Kidney (tissue), 14 donors: ENCODE results near the gene NUP210. TPM values are rescaled to one million over a fixed set of nuclear protein-coding genes. Genes with fewer than 3 reads are reported as not detected.

ENCODE experiments used
- DNase-seq, 5 donors: peaks; one replicate each; pipeline ENCODE4 v3.0.0-alpha.2; 2013 to 2020
- FAIRE-seq: peaks from 2 replicates; lab custom pipeline; 2012; peaks lifted over from hg19 to GRCh38; lab: Jason Lieb, UNC
- H3K27ac ChIP-seq, 2 donors: one replicate each; pipeline ENCODE4 v1.7.0; 2013; ENCODE audit warnings: low read depth in 2 of 2, low read length in 2 of 2, inconsistent platforms in 1 of 2
- H3K27me3 ChIP-seq: one replicate; pipeline ENCODE4 v1.7.1; 2013; ENCODE audit warnings: low read length, inconsistent platforms; ENCODE audit not compliant: control insufficient read depth, insufficient read depth
- H3K36me3 ChIP-seq, 3 donors: one replicate each; pipeline versions ENCODE4 v1.7.0 to v1.7.1; 2013; ENCODE audit warnings: low read length in 3 of 3, control low read depth in 1 of 3, inconsistent platforms in 1 of 3; ENCODE audit not compliant: insufficient read depth in 3 of 3, control insufficient read depth in 2 of 3
- H3K4me1 ChIP-seq, 3 donors: one replicate each; pipeline versions ENCODE4 v1.7.0 to v1.7.1; 2013; ENCODE audit warnings: low read length in 3 of 3, inconsistent platforms in 1 of 3, low read depth in 1 of 3; ENCODE audit not compliant: control insufficient read depth in 2 of 3, insufficient read depth in 2 of 3
- H3K4me3 ChIP-seq, 3 donors: one replicate each; pipeline versions ENCODE4 v1.7.0 to v1.8.1; 2013; ENCODE audit warnings: low read length in 3 of 3, control low read depth in 1 of 3, inconsistent platforms in 1 of 3
- H3K9ac ChIP-seq, 3 donors: one replicate each; pipeline versions ENCODE4 v1.7.0 to v1.7.1; 2013; ENCODE audit warnings: low read length in 3 of 3, control low read depth in 1 of 3, inconsistent platforms in 1 of 3
- H3K9me3 ChIP-seq, 3 donors: one replicate each; pipeline versions ENCODE4 v1.7.0 to v1.7.1; 2013; ENCODE audit warnings: low read length in 3 of 3, control low read depth in 1 of 3, inconsistent platforms in 1 of 3; ENCODE audit not compliant: control insufficient read depth in 2 of 3, insufficient read depth in 1 of 3
- CTCF ChIP-seq: IDR thresholded peaks from 3 replicates; pipeline ENCODE4 v1.5.1; 2012; ENCODE audit warnings: mild to moderate bottlenecking, moderate library complexity, borderline replicate concordance; ENCODE audit not compliant: insufficient read depth; ENCODE audit errors: extremely low read depth
- intact Hi-C: fragments of 100-400 bp; cut with DNase I; formaldehyde crosslinking; loops from one replicate; pipeline ENCODE4 v1.11.1; 2022
- polyA plus RNA-seq: library from polyadenylated mRNA; stranded (reverse); fragments of 350-450 nt; fragmentation: Illumina TruSeq; extraction: RNeasy Lipid Tissue Mini Kit (QIAGEN cat#74804); gene quantifications from one replicate; pipeline ENCODE4 v1.2.3, GENCODE V29; 2014; ENCODE audit warnings: low read depth, low replicate concordance; ENCODE audit not compliant: insufficient read depth
- total RNA-seq: library from RNA; stranded (reverse); fragmentation: NEBNext Ultra II Directional; extraction: Animal tissue kit (Norgen Biotek cat#: 25700); gene quantifications from one replicate; pipeline ENCODE4 v1.2.1, GENCODE V29; 2021
- donor health status: control.
- donor health status: control.
- donor health status: control.
- donor health status: control.
- donor health status: control.
- donor health status: DM: yes; HTN: yes; CAD: no.
- donor health status: Normal renal cell carcinoma (clear cell type).

The NUP210 gene
- total and polyA plus RNA-seq, 2 donors from 2014 or later, result 5.6 to 22.9 TPM

- intact Hi-C loops, result no loop called here
- no peak for FAIRE-seq
- TF ChIP-seq CTCF, result no peak
- Histone ChIP-seq H3K4me3 (no peak overlapping the region), H3K27me3 (no peaks in the 10 kb centered on the region), H3K9ac (no peak overlapping the region), H3K36me3 (peaks cover 0 to 22% (median 16%) of the 10 kb centered on the region in 3 donors), H3K4me1 (no peaks in the 10 kb centered on the region), H3K9me3 (no peaks in the 10 kb centered on the region), H3K27ac (no peak overlapping the region)
- DNase-seq, result no peak
These were observed 80.3 kb downstream of the NUP210 start for GRCh38 chr3:13339833-13340232.

GRCh38 chr3:13338996-13339395 is 81.1 kb downstream of the NUP210 start:
- no peak for FAIRE-seq
- intact Hi-C loops, result no loop called here
- no peaks in the 10 kb centered on the region for H3K27me3 ChIP-seq
- no peaks in the 10 kb centered on the region for H3K9me3 ChIP-seq
- H3K27ac ChIP-seq, result no peak overlapping the region
- no peaks in the 10 kb centered on the region for H3K4me1 ChIP-seq
- no peak for DNase-seq
- H3K9ac ChIP-seq, result no peak overlapping the region
- peaks cover 0 to 22% (median 19%) of the 10 kb centered on the region in 3 donors for H3K36me3 ChIP-seq
- no peak for TF ChIP-seq CTCF
- H3K4me3 ChIP-seq, result no peak overlapping the region

GRCh38 chr3:13338231-13338630 is 81.9 kb downstream of the NUP210 start:
- Histone ChIP-seq H3K4me1 (no peaks in the 10 kb centered on the region), H3K4me3 (no peak overlapping the region), H3K27ac (no peak overlapping the region), H3K36me3 (peaks cover 0 to 22% (median 19%) of the 10 kb centered on the region in 3 donors), H3K27me3 (no peaks in the 10 kb centered on the region), H3K9ac (no peak overlapping the region), H3K9me3 (no peaks in the 10 kb centered on the region)
- no peak for FAIRE-seq
- no peak for DNase-seq
- intact Hi-C loops, result no loop called here
- no peak for TF ChIP-seq CTCF

GRCh38 chr3:13336592-13336991 is 83.5 kb downstream of the NUP210 start:
- DNase-seq, result no peak
- no peaks in the 10 kb centered on the region for H3K4me1 ChIP-seq
- TF ChIP-seq CTCF, result no peak
- intact Hi-C loops, result no loop called here
- H3K9me3 ChIP-seq, result no peaks in the 10 kb centered on the region
- no peaks in the 10 kb centered on the region for H3K27me3 ChIP-seq
- H3K4me3 ChIP-seq, result no peak overlapping the region
- H3K36me3 ChIP-seq, result peaks cover 0 to 32% (median 20%) of the 10 kb centered on the region in 3 donors
- no peak for FAIRE-seq
- no peak overlapping the region for H3K27ac ChIP-seq
- H3K9ac ChIP-seq, result no peak overlapping the region
